Fibroblast of lung (primary cell): Measurements from ENCODE around the gene NEK4. TPM values are rescaled to one million over a fixed set of nuclear protein-coding genes. Genes with fewer than 3 reads are reported as not detected.

ENCODE experiments used
- DNase-seq, 2 donors: peaks; one replicate each; pipeline versions ENCODE4 v3.0.0 to v3.0.0-alpha.2; 2010; ENCODE audit warnings: low read depth in 2 of 2
- H2AFZ ChIP-seq: 2 replicates; pipeline ENCODE4 v1.5.1; 2012; ENCODE audit warnings: low read length, control low read depth, inconsistent platforms
- H3K27ac ChIP-seq: 2 replicates; pipeline ENCODE4 v1.5.1; 2011; ENCODE audit warnings: low read length, control low read depth; ENCODE audit not compliant: insufficient read depth
- H3K27me3 ChIP-seq: 2 replicates; pipeline ENCODE4 v1.5.1; 2011; ENCODE audit warnings: mild to moderate bottlenecking, low read length; ENCODE audit not compliant: control insufficient read depth, insufficient read depth
- H3K36me3 ChIP-seq: 2 replicates; pipeline ENCODE4 v1.5.1; 2011; ENCODE audit warnings: low read length; ENCODE audit not compliant: control insufficient read depth, insufficient read depth
- H3K4me1 ChIP-seq: 2 replicates; pipeline ENCODE4 v1.5.1; 2011; ENCODE audit warnings: low read length; ENCODE audit not compliant: control insufficient read depth, insufficient read depth; ENCODE audit errors: extremely low read depth
- H3K4me2 ChIP-seq: 2 replicates; pipeline ENCODE4 v1.5.1; 2011; ENCODE audit warnings: low read length, control low read depth; ENCODE audit not compliant: insufficient read depth; ENCODE audit errors: extremely low read depth
- H3K4me3 ChIP-seq, 4 experiments: fragments of 200-600 bp in 1 of 4; sonication (generic) in 1 of 4; replicated peaks in 1 of 4; 2 replicates each; pipeline ENCODE4 v1.5.1; 2011 to 2016; ENCODE audit warnings: low read length in 4 of 4, low read depth in 3 of 4, mild to moderate bottlenecking in 3 of 4, control low read depth in 2 of 4, inconsistent platforms in 1 of 4, mixed read lengths in 1 of 4; ENCODE audit not compliant: insufficient read depth in 1 of 4; ENCODE audit errors: control extremely low read depth in 1 of 4
- H3K79me2 ChIP-seq: 2 replicates; pipeline ENCODE4 v1.5.1; 2012; ENCODE audit warnings: mild to moderate bottlenecking, low read length, inconsistent platforms; ENCODE audit not compliant: control insufficient read depth, insufficient read depth
- H3K9ac ChIP-seq: 2 replicates; pipeline ENCODE4 v1.5.1; 2011; ENCODE audit warnings: mild to moderate bottlenecking, low read length, control low read depth; ENCODE audit not compliant: insufficient read depth
- H3K9me3 ChIP-seq: 2 replicates; pipeline ENCODE4 v1.5.1; 2012; ENCODE audit warnings: low read depth, low read length; ENCODE audit not compliant: control insufficient read depth, insufficient read depth
- H4K20me1 ChIP-seq: 2 replicates; pipeline ENCODE4 v1.5.1; 2011; ENCODE audit warnings: low read length; ENCODE audit not compliant: control insufficient read depth, insufficient read depth; ENCODE audit errors: extremely low read depth
- CTCF ChIP-seq, 2 donors: IDR thresholded peaks in 1 of 2; conservative IDR thresholded peaks in 1 of 2; 1 replicate in 1 of 2; 2 replicates in 1 of 2; pipeline ENCODE4 v1.5.1; 2011 to 2012; ENCODE audit warnings: low read length in 2 of 2, control low read depth in 1 of 2, inconsistent platforms in 1 of 2, low read depth in 1 of 2, mild to moderate bottlenecking in 1 of 2
- EZH2 ChIP-seq: IDR thresholded peaks from 2 replicates; pipeline ENCODE4 v1.5.1; 2012; ENCODE audit warnings: low read length, control low read depth, mild to moderate bottlenecking; ENCODE audit errors: missing control alignments
- polyA minus RNA-seq: library from RNA; depleted of rRNA, polyadenylated mRNA; stranded (reverse); fragments of >200 nt; gene quantifications from 2 replicates; pipeline ENCODE4 v1.2.3, GENCODE V29; 2011; ENCODE audit warnings: low replicate concordance
- polyA plus RNA-seq, 2 donors: library from polyadenylated mRNA; depleted of rRNA in 1 of 2; stranded (reverse) in 1 of 2; unstranded in 1 of 2; fragments of >200 nt; gene quantifications; 2 replicates each; pipeline ENCODE4 v1.2.1, GENCODE V29; 2011 to 2012; ENCODE audit warnings: missing spikeins in 1 of 2
- total RNA-seq: library from RNA; depleted of rRNA; stranded (reverse); fragments of >200 nt; gene quantifications from 2 replicates; pipeline ENCODE4 v1.2.1, GENCODE V29; 2014

The NEK4 gene
- total RNA-seq (21.3 and 24.9 TPM in 2 replicates), polyA plus RNA-seq (12.7 and 16.0 TPM in 2 replicates), polyA minus RNA-seq (3.1 and 16.7 TPM in 2 replicates)
- polyA plus RNA-seq (2012) = 8.3 and 11.7 TPM in 2 replicates

- H3K27ac ChIP-seq = peak within 1 kb of the TSS; percentile 75
- TF ChIP-seq EZH2 (no peak), CTCF (conservative IDR thresholded peaks at IDR 0.05 in 1 of 2, IDR thresholded peaks at IDR 0.05 in 1 of 2; ENCODE audit: low read depth in 1 of 2, low read length in 2 of 2) (no peak)
- H2AFZ ChIP-seq = peak within 1 kb of the TSS; percentile 99
- no peaks in the 10 kb centered on the region for H3K36me3 ChIP-seq
- H3K4me3 ChIP-seq = peak within 1 kb of the TSS; percentile 73 to 92 (median 82)
- H3K4me2 ChIP-seq = peak within 1 kb of the TSS; percentile 94
- H3K9ac ChIP-seq = peak within 1 kb of the TSS; percentile 74
- peak; percentile 82 to 89 for DNase-seq
- no peaks in the 10 kb centered on the region for H4K20me1 ChIP-seq
- no peaks in the 10 kb centered on the region for H3K9me3 ChIP-seq
- peaks cover 2% of the 10 kb centered on the region for H3K79me2 ChIP-seq
- no peaks in the 10 kb centered on the region for H3K27me3 ChIP-seq
- H3K4me1 ChIP-seq = no peaks in the 10 kb centered on the region
These were observed at the start of gene NEK4 for GRCh38 chr3:52770496-52771333. Gene NEK4 (minus strand): TSS chr3:52770940. CDS start chr3:52770746, 194 bp downstream.

GRCh38 chr3:52819936-52820335 is 49.2 kb upstream of the NEK4 start:
- H3K4me3 ChIP-seq = no peak overlapping the region
- no peak for DNase-seq
- no peaks in the 10 kb centered on the region for H3K9me3 ChIP-seq
- no peak overlapping the region for H3K9ac ChIP-seq
- no peak overlapping the region for H3K4me2 ChIP-seq
- H3K27ac ChIP-seq = no peak overlapping the region
- no peak for TF ChIP-seq CTCF (conservative IDR thresholded peaks at IDR 0.05 in 1 of 2, IDR thresholded peaks at IDR 0.05 in 1 of 2; ENCODE audit: low read depth in 1 of 2, low read length in 2 of 2)
- TF ChIP-seq EZH2 = no peak
- peaks cover 2% of the 10 kb centered on the region for H3K27me3 ChIP-seq
- no peaks in the 10 kb centered on the region for H3K36me3 ChIP-seq
- H3K79me2 ChIP-seq = no peaks in the 10 kb centered on the region
- H2AFZ ChIP-seq = no peak overlapping the region
- H3K4me1 ChIP-seq = no peaks in the 10 kb centered on the region
- H4K20me1 ChIP-seq = no peaks in the 10 kb centered on the region

- no peak overlapping the region for H3K4me3 ChIP-seq
- H3K4me2 ChIP-seq = no peak overlapping the region
- no peak overlapping the region for H3K27ac ChIP-seq
- DNase-seq = no peak
- H3K36me3 ChIP-seq = no peaks in the 10 kb centered on the region
- no peaks in the 10 kb centered on the region for H3K9me3 ChIP-seq
- H2AFZ ChIP-seq = no peak overlapping the region
- H3K9ac ChIP-seq = no peak overlapping the region
- no peaks in the 10 kb centered on the region for H4K20me1 ChIP-seq
- no peak for TF ChIP-seq CTCF (conservative IDR thresholded peaks at IDR 0.05 in 1 of 2, IDR thresholded peaks at IDR 0.05 in 1 of 2; ENCODE audit: low read depth in 1 of 2, low read length in 2 of 2)
- TF ChIP-seq EZH2 = no peak
- no peaks in the 10 kb centered on the region for H3K4me1 ChIP-seq
- H3K79me2 ChIP-seq = no peaks in the 10 kb centered on the region
- peaks cover 2% of the 10 kb centered on the region for H3K27me3 ChIP-seq
These were observed 47.1 kb upstream of the NEK4 start for GRCh38 chr3:52817860-52818259.
